HG03354 (cell line): ENCODE measurements around the gene MMP15.
"Not testable (repeated sequence)": the region's sequence is repeated elsewhere in the genome, so short reads cannot be mapped to it uniquely, and the experiment has no call there.

Source experiments
- ATAC-seq: cut with Tn5 transposase; IDR thresholded peaks from one replicate; pipeline ENCODE4 v1.9.1; 2021; ENCODE audit warnings: mild to moderate bottlenecking; ENCODE audit not compliant: unreplicated experiment, poor library complexity, severe bottlenecking

The MMP15 gene

GRCh38 chr16:58046054-58046881, 20.7 kb downstream of the MMP15 start:
- ATAC-seq, result no peak

GRCh38 chr16:58046936-58047335, 21.4 kb downstream of the MMP15 start:
- ATAC-seq, result no peak

GRCh38 chr16:58047557-58048348, 22.2 kb downstream of the MMP15 start:
- ATAC-seq, result no peak

DNA sequence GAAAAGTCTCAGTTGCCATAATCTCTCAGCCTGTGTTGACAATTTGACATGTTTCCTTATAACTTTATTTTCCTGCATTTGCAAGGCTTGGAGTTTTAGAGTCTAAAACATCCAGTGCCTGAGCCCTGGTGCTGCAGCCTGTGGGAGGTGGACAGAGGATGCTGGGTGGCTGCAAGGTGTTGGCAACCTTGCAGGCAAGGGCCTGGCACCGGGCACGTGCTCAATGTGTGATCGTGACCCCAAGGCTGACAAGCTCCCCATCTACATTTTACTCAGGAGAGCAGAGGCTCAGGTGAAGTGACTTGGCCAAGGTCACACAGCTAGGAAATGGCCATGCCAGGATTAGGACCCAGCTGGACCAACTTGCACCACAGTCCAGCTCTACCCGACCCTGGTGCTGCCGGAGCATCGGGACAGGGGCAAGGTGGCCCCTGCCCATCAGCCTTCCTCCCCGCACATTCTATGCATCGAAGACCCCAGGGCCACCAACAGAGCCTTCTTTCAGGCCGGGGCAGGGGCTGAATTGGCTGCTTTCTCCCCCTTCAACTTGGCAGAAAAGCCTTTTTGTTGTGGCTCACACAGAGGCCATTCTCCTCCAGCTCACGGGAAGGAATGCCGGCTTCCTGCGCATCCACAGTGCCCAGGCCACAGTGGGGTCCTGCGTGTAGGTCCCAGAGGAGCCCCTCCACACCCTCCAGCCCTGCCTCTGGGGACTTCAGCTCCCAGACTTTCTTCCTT, 23.1 kb downstream of the MMP15 start:
- ATAC-seq, result no peak

DNA sequence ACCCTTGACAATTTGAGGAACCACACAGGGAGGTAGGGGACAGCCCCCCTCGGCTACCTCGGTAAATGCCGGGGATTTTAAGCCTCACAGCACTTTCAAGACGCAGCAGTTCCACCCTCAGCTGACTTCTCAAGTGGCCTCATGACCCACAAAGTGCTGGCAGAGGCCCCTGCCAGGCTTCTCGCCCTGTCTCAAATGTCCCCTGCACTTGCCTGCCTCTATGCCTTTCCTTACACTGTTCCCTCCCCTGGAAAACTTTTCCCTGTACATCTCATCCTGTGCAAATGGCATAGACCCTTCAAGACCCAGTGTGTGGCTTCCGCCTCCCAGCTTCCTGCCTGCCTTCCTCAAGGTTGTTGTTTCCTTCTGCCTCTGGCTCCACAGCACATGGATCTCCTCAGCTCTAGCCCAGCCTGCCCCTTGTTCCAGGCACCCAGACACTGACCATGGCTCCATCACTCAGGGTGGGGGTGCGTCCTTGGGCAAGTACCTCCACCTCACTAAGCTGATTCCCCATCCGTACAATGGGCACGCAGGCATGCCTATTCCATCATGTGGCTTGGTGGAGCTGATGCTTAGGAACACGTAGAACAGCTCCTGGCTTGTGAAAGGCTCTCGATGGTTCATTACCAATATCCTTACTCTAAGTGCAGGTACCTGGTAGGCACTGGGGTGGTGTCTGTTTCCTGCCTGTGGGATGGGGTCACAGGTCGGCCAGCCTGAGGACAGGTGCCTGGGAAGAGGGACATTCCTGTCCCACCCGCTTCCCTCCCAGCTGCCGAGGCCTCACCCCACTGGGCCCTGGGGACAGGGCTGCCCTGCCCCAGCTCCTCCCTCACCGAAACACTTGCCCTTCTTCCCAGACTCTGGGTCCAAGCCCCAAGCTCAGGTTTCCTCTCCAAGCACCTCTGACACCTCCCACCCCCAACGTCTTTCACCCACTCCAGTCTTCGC, 24.0 kb downstream of the MMP15 start:
- ATAC-seq, result no peak

GRCh38 chr16:58051296-58051695, 25.7 kb downstream of the MMP15 start:
- no peak for ATAC-seq

DNA sequence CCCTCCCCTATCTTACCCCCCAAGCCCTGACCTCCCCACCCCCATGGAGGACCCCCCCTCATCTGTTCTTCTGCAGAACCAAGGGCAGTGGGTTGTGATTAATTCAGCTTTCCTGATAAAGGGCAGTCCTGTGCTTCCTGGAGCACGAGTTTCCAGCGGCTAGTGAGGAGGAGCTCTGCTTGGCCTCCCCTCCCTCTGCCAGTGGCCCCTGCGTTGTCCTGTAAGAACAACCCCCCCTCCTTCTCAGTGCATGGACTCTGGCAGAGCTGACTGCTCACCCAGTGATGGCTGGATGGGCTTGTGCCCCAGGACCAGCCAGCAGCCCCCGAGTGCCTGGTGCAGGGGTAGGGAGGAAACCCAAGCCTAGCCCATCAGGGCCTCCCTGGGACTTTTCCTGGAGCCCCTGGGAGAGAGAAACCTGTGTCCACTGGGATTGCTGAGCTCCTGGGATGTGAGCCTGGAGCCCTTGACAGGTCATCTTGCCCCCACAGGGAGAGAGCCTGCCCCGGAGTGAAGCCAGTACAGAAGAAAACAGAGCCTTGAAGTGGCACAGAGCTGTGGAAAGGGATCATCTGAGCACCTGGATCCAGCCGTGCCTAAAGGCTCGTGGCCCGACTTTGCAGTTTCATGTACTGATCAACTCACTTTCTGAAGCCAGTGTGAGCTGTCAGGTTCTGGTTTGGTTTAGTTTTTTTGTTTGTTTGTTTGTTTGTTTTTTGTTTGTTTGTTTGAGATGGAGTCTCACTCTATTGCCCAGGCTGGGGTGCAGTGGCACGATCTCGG, 26.5 kb downstream of the MMP15 start:
- ATAC-seq, result no peak

DNA sequence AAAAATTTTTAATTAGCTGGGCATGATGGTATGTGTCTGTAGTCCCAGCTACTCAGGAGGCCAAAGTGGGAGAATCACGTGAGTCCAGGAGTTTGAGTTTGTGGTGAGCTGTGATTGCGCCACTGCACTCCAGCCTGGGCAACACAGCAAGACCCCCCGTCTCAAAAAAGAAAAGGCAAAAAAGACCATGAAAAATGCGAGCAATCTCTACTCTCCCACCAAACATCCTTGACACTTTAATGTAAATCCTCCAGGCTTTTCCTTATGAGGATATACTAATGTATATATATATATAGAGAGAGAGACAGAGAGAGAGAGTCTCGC, 28.1 kb downstream of the MMP15 start:
- ATAC-seq, result no peak

GRCh38 chr16:58054289-58054688, 28.7 kb downstream of the MMP15 start:
- no peak for ATAC-seq

DNA sequence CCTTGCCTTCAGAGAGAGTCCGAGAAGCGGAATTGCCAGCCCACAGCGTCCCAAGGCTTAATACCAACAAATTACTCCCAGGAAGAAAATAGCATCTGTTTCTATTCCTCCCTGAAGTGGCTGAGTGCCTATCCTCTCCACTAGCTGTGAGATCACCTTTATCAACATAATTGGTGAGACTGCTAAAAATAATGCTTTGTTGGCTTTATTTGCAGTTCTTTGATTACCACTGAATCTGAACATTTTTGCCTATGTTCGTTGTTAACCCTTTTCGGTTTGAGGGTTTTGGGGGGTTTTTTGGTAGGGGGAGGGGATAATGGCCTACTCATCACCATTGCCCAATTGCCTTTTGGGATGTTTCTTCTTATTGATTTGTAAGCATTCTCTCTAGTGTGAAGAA, 31.0 kb downstream of the MMP15 start:
- ATAC-seq, result no peak

DNA sequence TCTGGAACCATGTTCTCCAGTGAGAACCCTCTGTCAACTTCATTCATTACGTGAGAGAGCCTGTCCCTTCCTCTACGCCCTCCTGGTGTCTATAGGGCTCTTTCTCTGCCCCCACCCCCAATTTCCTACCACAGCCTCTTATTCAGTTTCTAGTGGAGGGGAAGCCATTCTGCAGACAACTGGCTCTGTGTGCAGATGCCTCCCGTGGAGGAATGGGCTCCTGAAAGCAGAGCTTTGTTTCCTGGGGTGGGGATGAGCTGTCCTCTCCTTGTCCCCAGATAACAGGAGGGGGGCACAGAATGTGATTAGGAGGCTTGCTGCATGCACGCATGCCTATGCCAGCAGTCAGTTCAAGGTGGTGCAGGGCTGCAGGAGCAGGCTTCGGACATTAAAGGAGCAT, 31.6 kb downstream of the MMP15 start:
- ATAC-seq, result no peak

GRCh38 chr16:58057784-58058183, 32.2 kb downstream of the MMP15 start:
- ATAC-seq, result no peak

- ATAC-seq, result no peak
Observed at GRCh38 chr16:58062821-58063220, 37.3 kb downstream of the MMP15 start.

DNA sequence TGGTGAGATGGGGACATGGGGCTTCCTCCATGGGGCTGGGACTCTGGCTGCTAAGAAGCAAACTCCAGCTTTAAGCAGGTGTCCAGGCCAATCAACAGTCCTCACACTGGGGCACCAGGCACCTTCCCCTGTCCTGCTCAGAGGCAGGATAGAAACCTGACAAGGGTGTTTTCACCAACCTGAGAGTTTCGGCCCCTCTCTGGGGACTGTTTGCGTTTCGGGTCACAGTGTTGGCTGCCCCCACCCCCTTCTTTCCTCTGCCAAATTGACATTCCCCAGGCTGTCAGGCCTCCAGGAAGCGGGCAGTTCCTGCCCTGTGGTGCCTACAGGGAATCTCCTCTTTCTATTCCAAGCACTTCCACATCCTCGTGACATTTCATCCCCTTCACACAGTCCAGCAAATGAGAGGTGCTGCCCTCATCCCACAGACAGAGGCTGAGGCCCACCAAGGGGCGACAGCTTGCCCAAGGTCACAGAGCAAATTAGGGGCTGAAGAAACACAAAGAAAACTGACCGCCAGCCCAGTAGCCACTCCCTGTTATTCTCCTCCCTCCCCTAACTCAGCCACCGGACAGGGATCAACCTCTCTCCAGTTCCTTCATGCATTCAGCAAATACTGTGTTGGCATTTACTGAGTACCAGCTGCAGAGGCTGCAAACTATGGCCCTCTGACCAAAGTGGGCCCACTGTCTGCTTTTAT, 38.0 kb downstream of the MMP15 start:
- no peak for ATAC-seq

- no peak for ATAC-seq
Observed at GRCh38 chr16:58070585-58070984, 45.0 kb downstream of the MMP15 start.

DNA sequence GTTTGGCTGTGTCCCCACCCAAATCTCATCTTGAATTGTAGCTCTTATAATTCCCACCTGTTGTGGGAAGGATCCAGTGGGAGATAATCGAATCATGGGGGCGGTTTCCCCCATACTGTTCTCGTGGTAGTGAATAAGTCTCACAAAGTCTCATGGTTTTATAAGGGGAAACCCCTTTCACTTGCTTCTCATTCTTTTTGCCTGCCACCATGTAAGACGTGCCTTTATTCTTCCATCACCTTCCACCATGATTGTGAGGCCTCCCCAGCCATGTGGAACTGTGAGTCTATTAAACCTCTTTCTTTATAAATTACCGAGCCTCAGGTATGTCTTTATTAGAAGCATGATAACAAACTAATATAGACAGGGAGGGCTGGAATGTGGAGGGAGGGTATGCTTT, 46.6 kb downstream of the MMP15 start:
- ATAC-seq, result not testable (repeated sequence)

DNA sequence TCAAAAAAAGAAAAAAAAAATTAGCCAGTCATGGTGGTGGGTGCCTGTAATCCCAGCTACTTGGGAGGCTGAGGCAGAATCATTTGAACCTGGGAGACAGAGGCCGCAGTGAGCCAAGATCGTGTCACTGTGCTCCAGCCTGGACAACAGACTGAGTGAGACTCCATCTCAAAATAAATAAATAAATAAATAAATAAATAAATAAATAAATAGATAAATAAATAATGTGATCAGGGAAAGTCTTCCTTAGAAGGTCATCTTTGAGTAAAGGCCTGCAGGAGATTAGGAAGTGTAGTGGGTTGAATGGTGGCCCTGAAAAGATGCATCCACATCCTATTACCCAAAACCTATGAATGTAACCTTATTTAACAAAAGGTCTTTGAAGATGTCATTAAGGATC, 47.5 kb downstream of the MMP15 start:
- ATAC-seq, result not testable (repeated sequence)

GRCh38 chr16:58074657-58075056, 49.1 kb downstream of the MMP15 start:
- ATAC-seq, result no peak
